PC-9 (cell line): Measurements from ENCODE around the gene PCDH8. TPM values are rescaled to one million over a fixed set of nuclear protein-coding genes. Genes with fewer than 3 reads are reported as not detected.

Experiments
- BruUV-seq: library from RNA; stranded (reverse); fragments of 400-500 nt; replicated peaks from 2 replicates; lab custom pipeline; 2021; lab: Mats Ljungman, UMichigan
- CTCF ChIA-PET: fragments of 300-600 bp; sonication (Branson Sonifier 250); formaldehyde crosslinking; loops from one replicate; lab custom pipeline; 2022; ENCODE audit warnings: antibody characterized with exemption; lab: Charles Lee
- POLR2A ChIA-PET: fragments of 300-600 bp; sonication (Branson Sonifier 250); formaldehyde crosslinking; loops from one replicate; lab custom pipeline; 2022; ENCODE audit warnings: antibody characterized with exemption; ENCODE audit not compliant: unreplicated experiment; lab: Charles Lee
- DNase-seq, 2 experiments: peaks; one replicate each; pipeline versions ENCODE4 v3.0.0 to v3.0.0-alpha.2; 2015 to 2022; ENCODE audit warnings: mixed read lengths in 1 of 2
- H2AFZ ChIP-seq: fragments of 200-600 bp; sonication (generic); 2 replicates; pipeline ENCODE4 v1.8.1; 2017; ENCODE audit warnings: antibody characterized with exemption
- H3F3A ChIP-seq: fragments of 200-600 bp; sonication (generic); 2 replicates; pipeline ENCODE4 v1.8.1; 2017; ENCODE audit warnings: antibody characterized with exemption, mild to moderate bottlenecking, low read depth; ENCODE audit not compliant: insufficient read depth
- H3K27ac ChIP-seq: fragments of 200-600 bp; sonication (generic); 2 replicates; pipeline ENCODE4 v1.6.1; 2016; ENCODE audit warnings: mixed run types
- H3K27me3 ChIP-seq: fragments of 200-600 bp; sonication (generic); 2 replicates; pipeline ENCODE4 v1.6.1; 2016; ENCODE audit warnings: low read depth, mixed run types; ENCODE audit not compliant: insufficient read depth
- H3K36me3 ChIP-seq: fragments of 200-600 bp; sonication (generic); 2 replicates; pipeline ENCODE4 v1.6.1; 2016; ENCODE audit warnings: low read depth, mixed run types
- H3K4me1 ChIP-seq: fragments of 200-600 bp; sonication (generic); replicated peaks from 2 replicates; pipeline ENCODE4 v1.6.1; 2016; ENCODE audit warnings: mixed run types; ENCODE audit not compliant: insufficient read depth
- H3K4me2 ChIP-seq: fragments of 200-600 bp; sonication (generic); 2 replicates; pipeline ENCODE4 v1.6.1; 2017; ENCODE audit warnings: mixed run types
- H3K4me3 ChIP-seq: fragments of 200-600 bp; sonication (generic); 2 replicates; pipeline ENCODE4 v1.6.1; 2016; ENCODE audit warnings: mixed run types
- H3K79me2 ChIP-seq: fragments of 200-600 bp; sonication (generic); 2 replicates; pipeline ENCODE4 v1.6.1; 2017; ENCODE audit warnings: low read depth, mixed run types
- H3K9me2 ChIP-seq: fragments of 200-600 bp; sonication (generic); 2 replicates; pipeline ENCODE4 v1.8.1; 2017; ENCODE audit warnings: mild to moderate bottlenecking; ENCODE audit not compliant: insufficient read depth
- H3K9me3 ChIP-seq: fragments of 200-600 bp; sonication (generic); 2 replicates; pipeline ENCODE4 v1.8.1; 2016; ENCODE audit warnings: low read depth; ENCODE audit not compliant: insufficient read depth
- H4K20me1 ChIP-seq: fragments of 200-600 bp; sonication (generic); 2 replicates; pipeline ENCODE4 v1.8.1; 2017; ENCODE audit not compliant: insufficient read depth
- CTCF ChIP-seq: fragments of 200-600 bp; sonication (generic); conservative IDR thresholded peaks from 2 replicates; pipeline ENCODE4 v1.6.1; 2017; ENCODE audit warnings: mixed run types, antibody characterized with exemption, mild to moderate bottlenecking, moderate library complexity
- EZH2 ChIP-seq: fragments of 200-600 bp; sonication (generic); IDR thresholded peaks from 2 replicates; pipeline ENCODE4 v1.8.0; 2017; ENCODE audit warnings: antibody characterized with exemption, low read depth
- intact Hi-C: fragments of 100-400 bp; cut with micrococcal nuclease; formaldehyde crosslinking; loops from one replicate; pipeline ENCODE4 v1.10.0; 2022; ENCODE audit not compliant: unreplicated experiment
- total RNA-seq: library from RNA; stranded (reverse); gene quantifications from 2 replicates; pipeline ENCODE4 v1.2.3, GENCODE V29; 2021

The PCDH8 gene
- total RNA-seq, 1 experiment from 2014 or later, result not detected

DNA sequence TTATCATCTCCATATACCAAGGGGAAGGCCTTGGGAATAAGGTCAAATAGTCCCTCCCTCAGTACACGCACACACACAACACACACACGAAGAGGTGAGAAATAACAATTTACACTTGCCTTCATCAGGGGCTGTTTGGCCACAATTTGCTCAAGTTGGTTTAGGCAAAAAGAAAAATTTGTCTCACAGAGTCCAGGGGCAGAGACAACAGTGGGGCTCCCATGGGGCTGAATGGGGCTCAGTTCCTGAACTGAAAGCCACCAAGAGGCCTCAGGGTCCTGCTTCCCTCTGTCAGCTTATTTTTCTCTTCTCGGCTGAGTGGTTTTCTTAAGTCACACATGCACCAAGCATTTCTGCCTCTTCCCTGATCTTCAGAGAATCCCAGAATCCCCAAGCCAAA is 35.5 kb downstream of the PCDH8 start:
- intact Hi-C loops, result no loop called here
- BruUV-seq, result no TSS peak
- CTCF ChIA-PET, result no interaction called here

GRCh38 chr13:52811841-52812240 is 36.6 kb downstream of the PCDH8 start:
- BruUV-seq, result no TSS peak
- Histone ChIP-seq H3K27me3 (peaks cover 28% of the 10 kb centered on the region), H4K20me1 (no peaks in the 10 kb centered on the region), H2AFZ (no peak overlapping the region), H3K79me2 (no peaks in the 10 kb centered on the region), H3K4me2 (no peak overlapping the region), H3K9me3 (no peaks in the 10 kb centered on the region), H3K4me1 (no peaks in the 10 kb centered on the region), H3K27ac (no peak overlapping the region), H3K36me3 (no peaks in the 10 kb centered on the region), H3F3A (no peaks in the 10 kb centered on the region), H3K4me3 (no peak overlapping the region), H3K9me2 (no peaks in the 10 kb centered on the region)
- no peak for DNase-seq
- intact Hi-C loops, result no loop called here
- TF ChIP-seq EZH2 (no peak), CTCF (no peak)
- CTCF ChIA-PET, result no interaction called here
- POLR2A ChIA-PET, result interaction anchor here (0.5 kb wide), 1 partner anchor 15 kb away, joined by 4 read pairs; no protein-coding TSS in a partner anchor

More for the DNA sequence above, 35.5 kb downstream of the PCDH8 start:
- no peaks in the 10 kb centered on the region for H3K9me3 ChIP-seq
- TF ChIP-seq CTCF (no peak), EZH2 (no peak)
- no peaks in the 10 kb centered on the region for H3K4me1 ChIP-seq
- no peak overlapping the region for H2AFZ ChIP-seq
- H3F3A ChIP-seq, result no peaks in the 10 kb centered on the region
- no peaks in the 10 kb centered on the region for H4K20me1 ChIP-seq
- H3K27me3 ChIP-seq, result peaks cover 32% of the 10 kb centered on the region
- H3K9me2 ChIP-seq, result no peaks in the 10 kb centered on the region
- no peak overlapping the region for H3K4me2 ChIP-seq
- H3K36me3 ChIP-seq, result no peaks in the 10 kb centered on the region
- no peak overlapping the region for H3K27ac ChIP-seq
- DNase-seq, result no peak
- H3K4me3 ChIP-seq, result no peak overlapping the region
- POLR2A ChIA-PET, result no interaction called here
- H3K79me2 ChIP-seq, result no peaks in the 10 kb centered on the region

GRCh38 chr13:52810526-52810925 is 37.9 kb downstream of the PCDH8 start:
- TF ChIP-seq CTCF, result no peak
- H2AFZ ChIP-seq, result no peak overlapping the region
- DNase-seq, result no peak
- H3K4me2 ChIP-seq, result no peak overlapping the region
- no peaks in the 10 kb centered on the region for H3K36me3 ChIP-seq
- H3K27me3 ChIP-seq, result peaks cover 31% of the 10 kb centered on the region
- H3K4me3 ChIP-seq, result no peak overlapping the region
- intact Hi-C loops, result no loop called here
- no peak overlapping the region for H3K27ac ChIP-seq
- H4K20me1 ChIP-seq, result no peaks in the 10 kb centered on the region
- H3F3A ChIP-seq, result no peaks in the 10 kb centered on the region
- ChIA-PET POLR2A (no interaction called here), CTCF (no interaction called here)
- H3K79me2 ChIP-seq, result no peaks in the 10 kb centered on the region
- H3K4me1 ChIP-seq, result no peaks in the 10 kb centered on the region
- H3K9me2 ChIP-seq, result no peaks in the 10 kb centered on the region
- H3K9me3 ChIP-seq, result no peaks in the 10 kb centered on the region
- no TSS peak for BruUV-seq
